Measurements from ENCODE around the gene PREX1.
"Not testable (repeated sequence)": the region's sequence is repeated elsewhere in the genome, so short reads cannot be mapped to it uniquely, and the experiment has no call there.

PREX1 gene

GRCh38 chr20:48855046-48855445 is 27.2 kb upstream of the PREX1 start:
- TF ChIP-seq POLR2A (IDR thresholded peaks at IDR 0.05; ENCODE audit: low read length) (no peak), GATA1 (IDR thresholded peaks at IDR 0.05; ENCODE audit: low read depth, low read length) (no peak)

GRCh38 chr20:48852609-48853008 is 24.8 kb upstream of the PREX1 start:
- no peak for TF ChIP-seq GATA1 (IDR thresholded peaks at IDR 0.05; ENCODE audit: low read depth, low read length)
- no peak for TF ChIP-seq POLR2A (IDR thresholded peaks at IDR 0.05; ENCODE audit: low read length)
- DNase-seq, result no peak

More at GRCh38 chr20:48855046-48855445, 27.2 kb upstream of the PREX1 start:
- no peak for DNase-seq

GRCh38 chr20:48851579-48851978 is 23.8 kb upstream of the PREX1 start:
- no peak for DNase-seq
- TF ChIP-seq POLR2A (IDR thresholded peaks at IDR 0.05; ENCODE audit: low read length) (no peak), GATA1 (IDR thresholded peaks at IDR 0.05; ENCODE audit: low read depth, low read length) (no peak)

- TF ChIP-seq GATA1 (IDR thresholded peaks at IDR 0.05; ENCODE audit: low read depth, low read length), result no peak
- DNase-seq, result no peak
These were observed 23.1 kb upstream of the PREX1 start for GRCh38 chr20:48850977-48851299.

- TF ChIP-seq POLR2A (IDR thresholded peaks at IDR 0.05; ENCODE audit: low read length) (no peak), GATA1 (IDR thresholded peaks at IDR 0.05; ENCODE audit: low read depth, low read length) (no peak)
- DNase-seq, result no peak
These were observed 22.6 kb upstream of the PREX1 start for GRCh38 chr20:48850257-48850976.

- TF ChIP-seq POLR2A (IDR thresholded peaks at IDR 0.05; ENCODE audit: low read length) (no peak), GATA1 (IDR thresholded peaks at IDR 0.05; ENCODE audit: low read depth, low read length) (no peak)
- no peak for DNase-seq
These were observed 22.0 kb upstream of the PREX1 start for GRCh38 chr20:48849779-48850178.

GRCh38 chr20:48849299-48849698 is 21.5 kb upstream of the PREX1 start:
- TF ChIP-seq GATA1 (IDR thresholded peaks at IDR 0.05; ENCODE audit: low read depth, low read length) (no peak), POLR2A (IDR thresholded peaks at IDR 0.05; ENCODE audit: low read length) (no peak)
- no peak for DNase-seq

- TF ChIP-seq GATA1 (IDR thresholded peaks at IDR 0.05; ENCODE audit: low read depth, low read length) (no peak), POLR2A (IDR thresholded peaks at IDR 0.05; ENCODE audit: low read length) (no peak)
- DNase-seq, result no peak
These were observed 19.9 kb upstream of the PREX1 start for GRCh38 chr20:48847498-48848205.

GRCh38 chr20:48846516-48847492 is 19.0 kb upstream of the PREX1 start:
- TF ChIP-seq POLR2A (IDR thresholded peaks at IDR 0.05; ENCODE audit: low read length), result no peak
- TF ChIP-seq GATA1 (IDR thresholded peaks at IDR 0.05; ENCODE audit: low read depth, low read length), result no peak
- peak; percentile 27 to 31 for DNase-seq

GRCh38 chr20:48845721-48846306 is 18.0 kb upstream of the PREX1 start:
- no peak for TF ChIP-seq GATA1 (IDR thresholded peaks at IDR 0.05; ENCODE audit: low read depth, low read length)
- no peak for TF ChIP-seq POLR2A (IDR thresholded peaks at IDR 0.05; ENCODE audit: low read length)
- no peak for DNase-seq

GRCh38 chr20:48844996-48845395 is 17.2 kb upstream of the PREX1 start:
- TF ChIP-seq GATA1 (IDR thresholded peaks at IDR 0.05; ENCODE audit: low read depth, low read length) (no peak), POLR2A (IDR thresholded peaks at IDR 0.05; ENCODE audit: low read length) (no peak)
- no peak for DNase-seq

GRCh38 chr20:48843896-48844295 is 16.1 kb upstream of the PREX1 start:
- DNase-seq, result not testable (repeated sequence)

GRCh38 chr20:48843057-48843806 is 15.4 kb upstream of the PREX1 start:
- no peak for TF ChIP-seq GATA1 (IDR thresholded peaks at IDR 0.05; ENCODE audit: low read depth, low read length)
- TF ChIP-seq POLR2A (IDR thresholded peaks at IDR 0.05; ENCODE audit: low read length), result no peak
- DNase-seq, result no peak

All from erythroblast (primary cell).